GM20000 (cell line): Measurements from ENCODE around the gene FBXO28.

Source experiments
- DNase-seq: peaks from one replicate; pipeline ENCODE4 v3.0.0; 2012; ENCODE audit warnings: low spot score
- CTCF ChIP-seq: IDR thresholded peaks from 2 replicates; pipeline ENCODE4 v1.5.1; 2012; ENCODE audit warnings: mild to moderate bottlenecking, control low read depth; ENCODE audit errors: extremely low read depth, missing control alignments

The FBXO28 gene

GRCh38 chr1:224149709-224150108, 35.8 kb downstream of the FBXO28 start:
- TF ChIP-seq CTCF: no peak

GRCh38 chr1:224151117-224151516, 37.2 kb downstream of the FBXO28 start:
- TF ChIP-seq CTCF: no peak
- DNase-seq: no peak

More at GRCh38 chr1:224149709-224150108, 35.8 kb downstream of the FBXO28 start:
- no peak for DNase-seq

GRCh38 chr1:224157316-224157715, 43.4 kb downstream of the FBXO28 start:
- TF ChIP-seq CTCF: no peak
- no peak for DNase-seq

- DNase-seq: no peak
- TF ChIP-seq CTCF: no peak
Measured at GRCh38 chr1:224159541-224159940, 45.6 kb downstream of the FBXO28 start.

- TF ChIP-seq CTCF: no peak
Measured at GRCh38 chr1:224160171-224160682, 46.3 kb downstream of the FBXO28 start.

GRCh38 chr1:224162768-224163167, 48.9 kb downstream of the FBXO28 start:
- no peak for TF ChIP-seq CTCF
- no peak for DNase-seq

More at GRCh38 chr1:224160171-224160682, 46.3 kb downstream of the FBXO28 start:
- DNase-seq: no peak

- TF ChIP-seq CTCF: no peak
- DNase-seq: no peak
Measured at GRCh38 chr1:224163311-224163710, 49.4 kb downstream of the FBXO28 start.
